Stomach (tissue), 4 donors: ENCODE results near the gene PITPNB.

Experiments used
- POLR2A ChIP-seq, 4 donors: fragments of 450-650 bp; IDR thresholded peaks; one replicate each; pipeline ENCODE4 v1.6.1; 2016; ENCODE audit warnings: antibody characterized with exemption in 4 of 4, control low read depth in 2 of 4, mild to moderate bottlenecking in 1 of 4, moderate library complexity in 1 of 4
- POLR2AphosphoS5 ChIP-seq, 3 donors: sonication (generic); formaldehyde crosslinking; IDR thresholded peaks; one replicate each; pipeline ENCODE4 v1.6.1; 2016; ENCODE audit warnings: antibody characterized with exemption in 3 of 3
- TF ChIP-seq, protein P1 (sequence below), 7 experiments: fragments of 450-650 bp in 4 of 7; fragments of 200-600 bp in 3 of 7; sonication (generic) in 3 of 7; IDR thresholded peaks; one replicate each; pipeline ENCODE4 v1.5.1; 2016 to 2019; ENCODE audit warnings: antibody characterized with exemption in 7 of 7, control low read depth in 2 of 7, mild to moderate bottlenecking in 1 of 7

- TF ChIP-seq POLR2A (IDR thresholded peaks at IDR 0.05) (no peak), POLR2AphosphoS5 (IDR thresholded peaks at IDR 0.05) (no peak)
- TF ChIP-seq, protein P1, sequence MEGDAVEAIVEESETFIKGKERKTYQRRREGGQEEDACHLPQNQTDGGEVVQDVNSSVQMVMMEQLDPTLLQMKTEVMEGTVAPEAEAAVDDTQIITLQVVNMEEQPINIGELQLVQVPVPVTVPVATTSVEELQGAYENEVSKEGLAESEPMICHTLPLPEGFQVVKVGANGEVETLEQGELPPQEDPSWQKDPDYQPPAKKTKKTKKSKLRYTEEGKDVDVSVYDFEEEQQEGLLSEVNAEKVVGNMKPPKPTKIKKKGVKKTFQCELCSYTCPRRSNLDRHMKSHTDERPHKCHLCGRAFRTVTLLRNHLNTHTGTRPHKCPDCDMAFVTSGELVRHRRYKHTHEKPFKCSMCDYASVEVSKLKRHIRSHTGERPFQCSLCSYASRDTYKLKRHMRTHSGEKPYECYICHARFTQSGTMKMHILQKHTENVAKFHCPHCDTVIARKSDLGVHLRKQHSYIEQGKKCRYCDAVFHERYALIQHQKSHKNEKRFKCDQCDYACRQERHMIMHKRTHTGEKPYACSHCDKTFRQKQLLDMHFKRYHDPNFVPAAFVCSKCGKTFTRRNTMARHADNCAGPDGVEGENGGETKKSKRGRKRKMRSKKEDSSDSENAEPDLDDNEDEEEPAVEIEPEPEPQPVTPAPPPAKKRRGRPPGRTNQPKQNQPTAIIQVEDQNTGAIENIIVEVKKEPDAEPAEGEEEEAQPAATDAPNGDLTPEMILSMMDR (IDR thresholded peaks at IDR 0.05) = no peak
Measured at GRCh38 chr22:27877501-27877900, 41.6 kb downstream of the PITPNB start.
